Measurements from ENCODE around the gene GPR55.
A peak's percentile ranks its signal among the peaks of the same experiment; 100 is the strongest.

GPR55 gene

DNA sequence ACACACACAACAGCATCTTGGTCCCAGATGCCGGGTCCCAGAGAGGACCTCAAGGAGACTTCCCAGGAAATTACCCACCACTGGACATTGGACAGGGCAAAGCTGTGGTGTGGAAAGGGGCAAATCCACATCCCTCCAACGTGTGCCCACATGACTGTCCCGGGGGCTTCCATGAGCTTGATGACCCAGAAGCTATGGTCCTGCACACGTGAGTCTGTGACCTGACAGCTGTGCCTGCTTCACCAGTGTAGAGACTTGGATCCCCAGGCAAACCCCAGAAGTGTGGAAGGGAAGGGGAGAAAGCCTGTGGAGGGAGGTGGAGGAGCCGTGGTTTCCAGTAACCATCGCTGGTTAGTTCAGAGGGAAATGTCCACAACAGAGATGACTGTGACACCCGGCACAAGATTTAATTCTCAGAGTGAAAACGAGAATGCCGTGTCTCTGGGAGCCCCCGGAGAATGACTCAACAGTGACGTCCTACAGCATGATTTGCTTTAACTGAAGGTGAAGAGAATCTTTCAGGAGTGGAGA, 19.1 kb upstream of the GPR55 start:
- DNase-seq (ENCODE audit: low read depth): peak; percentile 75
- TF ChIP-seq, protein P1, sequence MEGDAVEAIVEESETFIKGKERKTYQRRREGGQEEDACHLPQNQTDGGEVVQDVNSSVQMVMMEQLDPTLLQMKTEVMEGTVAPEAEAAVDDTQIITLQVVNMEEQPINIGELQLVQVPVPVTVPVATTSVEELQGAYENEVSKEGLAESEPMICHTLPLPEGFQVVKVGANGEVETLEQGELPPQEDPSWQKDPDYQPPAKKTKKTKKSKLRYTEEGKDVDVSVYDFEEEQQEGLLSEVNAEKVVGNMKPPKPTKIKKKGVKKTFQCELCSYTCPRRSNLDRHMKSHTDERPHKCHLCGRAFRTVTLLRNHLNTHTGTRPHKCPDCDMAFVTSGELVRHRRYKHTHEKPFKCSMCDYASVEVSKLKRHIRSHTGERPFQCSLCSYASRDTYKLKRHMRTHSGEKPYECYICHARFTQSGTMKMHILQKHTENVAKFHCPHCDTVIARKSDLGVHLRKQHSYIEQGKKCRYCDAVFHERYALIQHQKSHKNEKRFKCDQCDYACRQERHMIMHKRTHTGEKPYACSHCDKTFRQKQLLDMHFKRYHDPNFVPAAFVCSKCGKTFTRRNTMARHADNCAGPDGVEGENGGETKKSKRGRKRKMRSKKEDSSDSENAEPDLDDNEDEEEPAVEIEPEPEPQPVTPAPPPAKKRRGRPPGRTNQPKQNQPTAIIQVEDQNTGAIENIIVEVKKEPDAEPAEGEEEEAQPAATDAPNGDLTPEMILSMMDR (IDR thresholded peaks at IDR 0.05; ENCODE audit: low read depth, low read length, missing control alignments): no peak
- H3K4me3 ChIP-seq (ENCODE audit: low read depth, low read length): peak overlapping the region; percentile 73

DNA sequence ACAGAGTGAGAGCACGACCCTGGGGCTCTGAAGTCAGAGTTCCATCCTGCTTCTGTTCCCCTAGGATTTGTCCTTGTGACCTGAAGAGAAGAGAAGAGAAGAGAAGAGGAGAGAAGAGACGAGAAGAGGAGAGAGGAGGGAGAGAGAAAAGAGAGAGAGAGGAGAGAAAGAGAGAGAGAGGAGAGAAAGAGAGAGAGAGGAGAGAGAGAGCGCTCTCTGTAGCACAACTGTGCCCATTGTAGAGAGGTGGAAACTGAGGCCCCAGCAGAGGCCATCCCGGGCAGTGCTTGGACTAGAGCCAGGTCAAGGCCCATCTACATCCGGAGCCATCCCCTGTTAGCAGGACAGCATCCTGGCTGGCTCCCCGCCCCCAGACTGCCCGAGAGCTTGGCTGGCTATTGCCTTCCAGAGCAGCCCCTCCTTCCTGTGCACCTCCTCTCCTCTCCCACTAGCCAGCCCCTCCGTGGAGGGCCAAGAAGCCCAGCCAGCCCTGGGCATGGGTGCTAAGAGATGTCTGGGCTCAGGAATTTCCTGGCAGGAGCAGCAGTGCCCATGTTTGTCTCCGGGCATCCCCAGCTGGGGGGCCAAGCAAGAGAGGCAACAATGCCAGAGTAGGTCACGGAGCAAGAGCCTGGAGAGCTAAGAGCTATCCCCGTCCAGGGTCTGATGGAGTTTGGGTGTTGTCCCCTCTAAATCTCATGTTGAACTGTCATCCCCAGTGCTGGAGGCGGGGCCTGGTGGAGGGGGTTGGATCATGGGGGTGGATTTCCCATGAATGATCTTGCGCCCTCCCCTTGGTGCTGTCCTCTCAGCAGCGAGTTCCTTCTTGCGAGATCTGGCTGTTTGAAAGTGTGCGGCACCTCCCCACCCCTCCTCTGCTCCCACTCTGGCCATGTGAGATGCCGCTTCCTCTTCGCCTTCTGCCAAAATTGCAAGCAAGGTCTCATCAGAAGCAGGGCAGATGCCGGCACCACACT, 18.2 kb upstream of the GPR55 start:
- DNase-seq (ENCODE audit: low read depth): peak; percentile 90
- peak overlapping the region; percentile 73 for H3K4me3 ChIP-seq (ENCODE audit: low read depth, low read length)

DNA sequence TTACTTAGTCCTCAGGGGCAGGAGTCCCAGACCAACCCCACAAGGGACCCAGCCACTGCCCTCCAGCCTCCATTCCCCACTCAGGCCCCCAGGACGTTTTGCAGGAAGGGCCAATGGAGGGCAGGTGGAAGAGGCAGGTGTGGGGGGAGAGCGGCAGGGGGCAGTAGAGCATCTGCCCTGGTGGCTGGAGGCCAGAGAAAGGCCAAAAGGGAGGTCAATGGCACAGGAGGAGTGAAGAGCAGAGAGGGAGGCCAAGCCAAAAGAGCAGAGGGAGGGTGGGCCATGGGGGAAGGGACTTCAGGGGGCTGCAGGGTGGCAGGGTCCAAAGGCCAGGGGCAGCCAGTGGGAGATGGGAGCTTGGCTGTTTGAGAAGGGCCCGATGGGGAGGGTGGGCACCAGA, 17.3 kb upstream of the GPR55 start:
- H3K4me3 ChIP-seq (ENCODE audit: low read depth, low read length): no peak overlapping the region
- TF ChIP-seq, protein P1 (IDR thresholded peaks at IDR 0.05; ENCODE audit: low read depth, low read length, missing control alignments): peak; percentile 47
- DNase-seq (ENCODE audit: low read depth): no peak

More for the DNA sequence above, 18.2 kb upstream of the GPR55 start:
- TF ChIP-seq, protein P1 (IDR thresholded peaks at IDR 0.05; ENCODE audit: low read depth, low read length, missing control alignments): no peak

DNA sequence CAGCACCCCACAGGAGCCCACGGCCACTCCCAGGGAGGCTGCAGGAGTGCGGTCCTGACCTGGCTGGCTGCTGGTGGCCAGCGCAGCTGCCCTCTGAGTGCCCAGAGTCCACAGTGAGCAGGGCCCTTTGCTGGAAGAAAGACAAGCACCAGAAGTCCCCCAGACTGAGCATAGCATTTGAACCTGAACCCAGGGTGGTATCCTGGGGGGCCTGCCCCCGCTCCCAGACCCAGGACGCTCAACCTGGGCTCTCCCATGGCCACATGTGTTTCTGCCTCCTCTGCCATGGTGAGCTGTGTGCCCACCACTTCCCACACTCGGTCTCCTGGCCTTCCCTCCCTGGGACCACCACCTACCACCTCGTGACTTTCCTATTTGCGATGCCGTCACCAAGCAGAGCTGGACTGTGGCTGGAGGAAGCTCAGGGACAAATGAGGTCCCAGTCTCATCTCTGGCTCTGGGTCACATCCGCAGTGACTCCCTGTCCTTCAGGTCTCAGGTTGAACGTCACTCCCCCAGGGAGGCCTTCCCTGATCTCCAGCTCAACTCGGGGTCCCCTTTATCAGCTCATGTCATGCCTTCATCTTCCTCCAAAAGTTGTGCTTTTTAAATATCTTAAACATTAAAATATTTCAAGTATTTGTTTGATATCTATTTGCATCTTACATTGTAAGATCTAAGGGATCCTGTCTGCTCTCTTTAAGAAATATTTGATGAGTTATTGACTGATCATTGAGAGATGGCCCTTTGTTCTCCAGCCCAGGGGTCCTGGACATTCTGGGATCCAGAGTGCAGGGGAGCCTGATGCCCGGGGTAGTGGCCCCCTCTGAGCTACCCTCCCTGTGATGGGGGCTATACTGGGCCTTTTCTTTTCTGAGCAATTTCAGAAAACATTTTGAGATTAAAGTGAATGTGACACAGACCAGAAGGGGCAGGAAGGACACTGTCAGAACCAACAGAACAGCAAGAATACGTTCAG, 16.4 kb upstream of the GPR55 start:
- no peak for DNase-seq (ENCODE audit: low read depth)
- H3K4me3 ChIP-seq (ENCODE audit: low read depth, low read length): no peak overlapping the region
- TF ChIP-seq, protein P1 (IDR thresholded peaks at IDR 0.05; ENCODE audit: low read depth, low read length, missing control alignments): no peak

DNA sequence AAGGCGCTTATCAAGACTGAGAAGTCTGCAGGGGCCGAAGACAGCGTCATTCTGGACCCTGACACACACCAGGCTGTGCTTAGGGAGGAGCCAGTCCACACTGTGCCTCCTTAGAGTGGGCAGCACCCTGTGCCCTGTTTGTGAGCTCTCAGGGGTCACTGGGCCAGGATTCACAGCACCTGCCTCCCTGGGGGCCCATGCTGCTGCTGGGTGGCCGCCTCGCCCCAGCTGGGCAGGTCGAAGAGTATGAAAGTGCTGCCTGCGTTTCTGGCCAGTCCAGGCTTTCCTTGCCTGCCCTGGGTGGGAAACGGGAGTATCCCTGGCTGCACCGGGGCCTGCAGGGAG, 15.4 kb upstream of the GPR55 start:
- no peak overlapping the region for H3K4me3 ChIP-seq (ENCODE audit: low read depth, low read length)
- TF ChIP-seq, protein P1 (IDR thresholded peaks at IDR 0.05; ENCODE audit: low read depth, low read length, missing control alignments): no peak
- DNase-seq (ENCODE audit: low read depth): no peak

DNA sequence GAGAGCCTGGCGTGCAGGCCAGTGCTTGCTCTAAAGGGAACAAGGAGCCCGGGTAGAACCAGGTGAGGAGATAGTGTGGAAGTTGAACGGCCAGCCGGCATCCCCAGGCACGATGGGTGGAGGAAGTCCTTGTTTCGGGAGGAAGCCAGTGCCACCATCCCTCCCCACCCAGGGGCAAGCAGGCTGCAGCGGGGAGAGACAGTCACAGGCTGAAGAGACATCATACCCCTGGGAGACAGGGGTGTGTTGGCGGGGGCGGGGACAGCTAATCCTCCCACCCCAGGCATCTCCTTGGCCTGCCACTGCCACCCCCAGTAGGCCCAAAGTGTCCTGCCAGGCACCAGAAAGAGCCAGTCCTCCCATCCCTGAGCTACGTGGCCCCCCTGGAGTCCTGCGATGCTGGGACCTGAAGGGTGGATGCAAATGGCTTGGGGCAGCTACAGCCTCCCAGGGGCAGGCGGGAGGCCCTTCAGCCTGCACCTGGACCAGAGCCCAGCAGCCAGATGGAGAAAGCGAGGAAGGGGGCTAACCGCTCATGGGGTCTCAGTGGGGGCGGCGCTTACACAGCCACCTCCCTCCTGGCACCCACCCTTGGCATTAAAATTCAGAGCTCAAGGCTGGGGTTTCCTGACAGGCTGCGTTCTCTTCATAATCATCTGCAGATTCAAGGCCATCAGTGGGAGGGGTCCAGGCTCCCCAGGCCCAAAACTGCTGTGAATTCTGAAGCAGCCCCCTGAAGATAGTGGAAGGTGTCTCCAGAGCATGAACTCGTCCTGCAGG, 14.8 kb upstream of the GPR55 start:
- no peak overlapping the region for H3K4me3 ChIP-seq (ENCODE audit: low read depth, low read length)
- no peak for DNase-seq (ENCODE audit: low read depth)
- TF ChIP-seq, protein P1 (IDR thresholded peaks at IDR 0.05; ENCODE audit: low read depth, low read length, missing control alignments): no peak

All from GM12864 (cell line).